Measurements from ENCODE around the gene EIF4G3. TPM values are rescaled to one million over a fixed set of nuclear protein-coding genes. Genes with fewer than 3 reads are reported as not detected.

Gene EIF4G3
- total and polyA plus RNA-seq, 9 of the 15 experiments (the other 6 are each of a cell fraction or from before 2014, with no cell fraction given): 6.7 to 40.5 (median 32.1) TPM

GRCh38 chr1:21024918-21025317, 151.8 kb downstream of the EIF4G3 start:
- H3K4me3 ChIP-seq: no peak overlapping the region
- ChIA-PET CTCF (ENCODE audit: low intra/inter-chr PET ratio) (no interaction called here), POLR2A (no interaction called here)
- peaks cover 34 to 49% of the 10 kb centered on the region in 2 experiments for H3K4me1 ChIP-seq (replicated peaks in 1 of 2; ENCODE audit: control insufficient read depth in 2 of 2, insufficient read depth in 2 of 2, low read length in 2 of 2)
- peaks cover 38% of the 10 kb centered on the region for H3K79me2 ChIP-seq (ENCODE audit: control insufficient read depth, insufficient read depth, low read length)
- peak overlapping the region in 1 of 2 experiments; percentile 44; a peak in 1 of 4 replicates for H3K9ac ChIP-seq (ENCODE audit: insufficient read depth in 1 of 2, low read depth in 2 of 2, low read length in 2 of 2)
- in situ Hi-C loops (cut with MboI): no loop called here
- ATAC-seq: no peak
- H3K27me3 ChIP-seq (ENCODE audit: control insufficient read depth in 2 of 2, insufficient read depth in 2 of 2, low read length in 2 of 2): no peaks in the 10 kb centered on the region
- H4K20me1 ChIP-seq (replicated peaks; ENCODE audit: control insufficient read depth, insufficient read depth, low read length): no peaks in the 10 kb centered on the region
- H3K4me2 ChIP-seq (ENCODE audit: insufficient read depth, low read length): peak overlapping the region; percentile 38; the same call in 1 of the 2 replicates
- no peaks in the 10 kb centered on the region for H3K9me1 ChIP-seq (ENCODE audit: control insufficient read depth, insufficient read depth, low read length)
- H3K27ac ChIP-seq (ENCODE audit: extremely low read depth, low read depth, low read length): peak overlapping the region; percentile 71
- FAIRE-seq: no peak
- H3K9me3 ChIP-seq (replicated peaks; ENCODE audit: control insufficient read depth, insufficient read depth, low read depth, low read length): no peaks in the 10 kb centered on the region
- no TSS peak for BruUV-seq (replicated peaks)
- intact Hi-C loops (cut with micrococcal nuclease): no loop called here
- H2AFZ ChIP-seq (ENCODE audit: low read depth, low read length): peak overlapping the region; percentile 34; the same call in 1 of the 2 replicates
- H3K36me3 ChIP-seq (ENCODE audit: control insufficient read depth, insufficient read depth, low read length): no peaks in the 10 kb centered on the region; the same call in 2 of the 3 replicates
- WGBS (ENCODE audit: insufficient coverage, low coverage, missing lambda C conversion rate): 45% methylated on average over 4 of the region's 4 CpGs
- no peak for DNase-seq (ENCODE audit: extremely low read depth in 1 of 4, low spot score in 3 of 4)
- no peak for TF ChIP-seq ZNF395 (CRISPR knock-in tag; IDR thresholded peaks at IDR 0.05)
- TF ChIP-seq ZNF551 (CRISPR knock-in tag; IDR thresholded peaks at IDR 0.05): no peak
- TF ChIP-seq MYC (IDR thresholded peaks at IDR 0.05; ENCODE audit: low read depth, low read length): no peak
- no peak for TF ChIP-seq MYC (CRISPR knock-in tag; IDR thresholded peaks at IDR 0.05; ENCODE audit: borderline replicate concordance, low read depth)
- TF ChIP-seq SMARCE1 (IDR thresholded peaks at IDR 0.05): 0 out of 2 replicates have a peak, but pooled peaks have one; percentile 16
- no peak for TF ChIP-seq JUNB (CRISPR knock-in tag; conservative IDR thresholded peaks at IDR 0.05)
- no peak for TF ChIP-seq ZMIZ1 (IDR thresholded peaks at IDR 0.05; ENCODE audit: low read depth in 2 of 2, low read length in 2 of 2)
- no peak for TF ChIP-seq ELF2 (CRISPR knock-in tag; IDR thresholded peaks at IDR 0.05)
- TF ChIP-seq WHSC1 (IDR thresholded peaks at IDR 0.05; ENCODE audit: low read length): no peak
- TF ChIP-seq FOXK2 (conservative IDR thresholded peaks at IDR 0.05 in 1 of 2, IDR thresholded peaks at IDR 0.05 in 1 of 2; ENCODE audit: low read depth in 2 of 2): 0 out of 4 replicates have a peak, but pooled peaks of 1 of the 2 experiments have one; percentile 19
- TF ChIP-seq ETV6 (IDR thresholded peaks at IDR 0.05; ENCODE audit: borderline replicate concordance in 1 of 2, low read depth in 2 of 2, low read length in 1 of 2): no peak
- no peak for TF ChIP-seq ETV6 (CRISPR knock-in tag; IDR thresholded peaks at IDR 0.05; ENCODE audit: borderline replicate concordance)
- no peak for TF ChIP-seq RAD21 (CRISPR knock-in tag; conservative IDR thresholded peaks at IDR 0.05 in 1 of 2, IDR thresholded peaks at IDR 0.05 in 1 of 2)
- TF ChIP-seq JUND (IDR thresholded peaks at IDR 0.05; ENCODE audit: borderline replicate concordance, low read depth, low read length): no peak
- peak; percentile 47; the same call in 1 of the 3 replicates for TF ChIP-seq JUND (tag; IDR thresholded peaks at IDR 0.05; ENCODE audit: borderline replicate concordance, low read depth, low read length)
- no peak for TF ChIP-seq TCF7L2 (IDR thresholded peaks at IDR 0.05; ENCODE audit: low read depth, low read length)

Measured in K562 (cell line).